K562 (cell line): ENCODE data around the gene MRPS5.

Experiments used
- CEBPB ChIP-seq: fragments of 450-650 bp; IDR thresholded peaks from 2 replicates; pipeline ENCODE4 v1.6.1; 2016; ENCODE audit warnings: missing genetic modification characterization, missing compliant biosample characterization
- CTCF ChIP-seq, 3 experiments: IDR thresholded peaks in 2 of 3; conservative IDR thresholded peaks in 1 of 3; 2 replicates each; pipeline ENCODE4 v1.5.1; 2011 to 2012; ENCODE audit warnings: low read length in 3 of 3, mild to moderate bottlenecking in 3 of 3, control low read depth in 2 of 3, improper control_type of control experiment in 1 of 3, inconsistent platforms in 1 of 3, low read depth in 1 of 3, mixed read lengths in 1 of 3, moderate library complexity in 1 of 3; ENCODE audit not compliant: insufficient read depth in 2 of 3
- DLX4 ChIP-seq: fragments of 250-450 bp; sonication (Bioruptor Pico); IDR thresholded peaks from 2 replicates; pipeline ENCODE4 v1.6.1; 2021; ENCODE audit warnings: mild to moderate bottlenecking
- HBP1 ChIP-seq: fragments of 450-650 bp; formaldehyde crosslinking; IDR thresholded peaks from 2 replicates; pipeline ENCODE4 v1.4.0; 2022; ENCODE audit warnings: missing genetic modification characterization
- JUNB ChIP-seq: fragments of 450-650 bp; formaldehyde crosslinking; conservative IDR thresholded peaks from 2 replicates; pipeline ENCODE4 v1.4.0; 2020; ENCODE audit warnings: mild to moderate bottlenecking
- KAT7 ChIP-seq: sonication (generic); formaldehyde crosslinking; IDR thresholded peaks from 2 replicates; pipeline ENCODE4 v1.8.0; 2022; ENCODE audit warnings: missing genetic modification reagents, mild to moderate bottlenecking, borderline replicate concordance
- MECOM ChIP-seq: fragments of 250-450 bp; sonication (Bioruptor Pico); IDR thresholded peaks from 2 replicates; pipeline ENCODE4 v1.8.0; 2022; ENCODE audit warnings: inconsistent platforms
- NR2C1 ChIP-seq, 2 experiments: fragments of 450-650 bp; IDR thresholded peaks; 2 replicates each; pipeline ENCODE4 v1.6.1; 2017; ENCODE audit warnings: mild to moderate bottlenecking in 2 of 2, antibody characterized with exemption in 1 of 2, inconsistent platforms in 1 of 2, missing compliant biosample characterization in 1 of 2, missing genetic modification characterization in 1 of 2
- POLR3A ChIP-seq: IDR thresholded peaks from 2 replicates; pipeline ENCODE4 v1.6.1; 2011; ENCODE audit warnings: borderline replicate concordance, mild to moderate bottlenecking, moderate library complexity; ENCODE audit not compliant: insufficient read length, insufficient read depth; ENCODE audit errors: extremely low read depth
- SIN3A ChIP-seq, 2 experiments: fragments of 150-350 bp in 1 of 2; IDR thresholded peaks; 2 replicates each; pipeline ENCODE4 v1.6.1; 2011 to 2016; ENCODE audit warnings: borderline replicate concordance in 2 of 2, low read depth in 2 of 2, low read length in 2 of 2, mild to moderate bottlenecking in 2 of 2, moderate library complexity in 2 of 2; ENCODE audit not compliant: control insufficient read depth in 1 of 2
- SMC3 ChIP-seq: conservative IDR thresholded peaks from 2 replicates; pipeline ENCODE4 v1.6.1; 2011; ENCODE audit warnings: low read depth, low read length, improper control_type of control experiment; ENCODE audit not compliant: insufficient read depth
- U2AF1 ChIP-seq: fragments of 200-400 bp; formaldehyde crosslinking; optimal IDR thresholded peaks from 2 replicates; pipeline ENCODE3; 2017; ENCODE audit warnings: mild to moderate bottlenecking, low read depth, low read length, moderate library complexity
- ZNF24 ChIP-seq: fragments of 450-650 bp; IDR thresholded peaks from 2 replicates; pipeline ENCODE4 v1.6.1; 2016

- no peak for TF ChIP-seq CTCF (IDR thresholded peaks at IDR 0.05 in 2 of 3, conservative IDR thresholded peaks at IDR 0.05 in 1 of 3; ENCODE audit: insufficient read depth in 2 of 3, low read depth in 1 of 3, low read length in 3 of 3)
- no peak for TF ChIP-seq MECOM (CRISPR knock-in tag)
- TF ChIP-seq SIN3A (IDR thresholded peaks at IDR 0.05; ENCODE audit: borderline replicate concordance in 2 of 2, control insufficient read depth in 1 of 2, low read depth in 2 of 2, low read length in 2 of 2), result no peak
- no peak for TF ChIP-seq NR2C1 (IDR thresholded peaks at IDR 0.05)
- TF ChIP-seq NR2C1 (tag; IDR thresholded peaks at IDR 0.05), result no peak
- no peak for TF ChIP-seq DLX4
- TF ChIP-seq SMC3, result no peak
- TF ChIP-seq ZNF24, result no peak
- no peak for TF ChIP-seq KAT7
- no peak for TF ChIP-seq POLR3A
- TF ChIP-seq JUNB (CRISPR knock-in tag), result no peak
- no peak for TF ChIP-seq U2AF1
- TF ChIP-seq CEBPB (tag), result no peak
- TF ChIP-seq HBP1 (CRISPR knock-in tag), result no peak
These were observed 8.1 kb downstream of the MRPS5 start for GRCh38 chr2:95113464-95113863.
